ENCODE results near the gene IL1RAPL1. TPM values are rescaled to one million over a fixed set of nuclear protein-coding genes. Genes with fewer than 3 reads are reported as not detected.

The IL1RAPL1 gene
- total and polyA plus RNA-seq, 9 of the 15 experiments (the other 6 are each of a cell fraction or from before 2014, with no cell fraction given): 0.04 to 0.07 (median 0.04) TPM; not detected in 6

DNA sequence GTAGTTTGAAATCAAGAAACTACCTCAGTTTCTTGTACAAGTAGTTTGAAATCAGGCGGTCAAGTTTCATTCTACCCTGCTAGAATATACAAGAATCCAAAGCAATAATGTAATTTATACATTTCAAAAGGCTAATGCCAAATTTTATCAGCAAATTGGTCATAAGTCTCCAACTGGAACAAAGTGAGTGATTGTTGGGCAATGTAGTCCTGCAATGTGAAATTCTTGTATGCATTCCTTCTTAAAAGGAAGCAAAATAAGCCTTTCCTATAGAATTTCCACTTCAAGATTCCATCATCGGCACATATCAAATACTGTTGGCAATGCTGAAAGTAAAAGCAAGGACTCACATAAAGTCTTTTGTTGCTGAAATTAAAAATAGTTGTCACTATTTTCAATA, 334.9 kb downstream of the IL1RAPL1 start:
- no peaks in the 10 kb centered on the region for H3K9me3 ChIP-seq (replicated peaks; ENCODE audit: control insufficient read depth, insufficient read depth, low read depth, low read length)
- no peaks in the 10 kb centered on the region for H3K36me3 ChIP-seq (ENCODE audit: control insufficient read depth, insufficient read depth, low read length)
- H3K27ac ChIP-seq (ENCODE audit: extremely low read depth, low read depth, low read length): no peak overlapping the region
- WGBS (ENCODE audit: insufficient coverage, low coverage, missing lambda C conversion rate): 8% methylated on average over 2 of the region's 2 CpGs
- ATAC-seq: no peak
- no peak overlapping the region for H3K4me3 ChIP-seq
- no peak for FAIRE-seq
- ChIA-PET POLR2A (no interaction called here), CTCF (ENCODE audit: low intra/inter-chr PET ratio) (no interaction called here)
- DNase-seq (ENCODE audit: extremely low read depth in 1 of 4, low spot score in 3 of 4): no peak
- H4K20me1 ChIP-seq (replicated peaks; ENCODE audit: control insufficient read depth, insufficient read depth, low read length): no peaks in the 10 kb centered on the region
- no peaks in the 10 kb centered on the region for H3K79me2 ChIP-seq (ENCODE audit: control insufficient read depth, insufficient read depth, low read length)
- no peak overlapping the region for H3K9ac ChIP-seq (ENCODE audit: insufficient read depth in 1 of 2, low read depth in 2 of 2, low read length in 2 of 2)
- H3K4me1 ChIP-seq (replicated peaks in 1 of 2; ENCODE audit: control insufficient read depth in 2 of 2, insufficient read depth in 2 of 2, low read length in 2 of 2): no peaks in the 10 kb centered on the region
- no TSS peak for BruUV-seq (replicated peaks)
- intact Hi-C loops (cut with micrococcal nuclease) (no loop called here), in situ Hi-C loops (cut with MboI) (no loop called here)
- H3K9me1 ChIP-seq (ENCODE audit: control insufficient read depth, insufficient read depth, low read length): no peaks in the 10 kb centered on the region
- H3K27me3 ChIP-seq (ENCODE audit: control insufficient read depth in 2 of 2, insufficient read depth in 2 of 2, low read length in 2 of 2): no peaks in the 10 kb centered on the region
- no peak overlapping the region for H2AFZ ChIP-seq (ENCODE audit: low read depth, low read length)
- no peak for TF ChIP-seq NFIX (CRISPR knock-in tag; IDR thresholded peaks at IDR 0.05; ENCODE audit: low read depth)
- no peak for TF ChIP-seq ZEB2 (IDR thresholded peaks at IDR 0.05)
- TF ChIP-seq STAT5B (CRISPR knock-in tag; IDR thresholded peaks at IDR 0.05): no peak
- H3K4me2 ChIP-seq (ENCODE audit: insufficient read depth, low read length): no peak overlapping the region

GRCh38 chrX:28946846-28947245, 359.6 kb downstream of the IL1RAPL1 start:
- ChIA-PET POLR2A (no interaction called here), CTCF (ENCODE audit: low intra/inter-chr PET ratio) (no interaction called here)
- H3K79me2 ChIP-seq (ENCODE audit: control insufficient read depth, insufficient read depth, low read length): no peaks in the 10 kb centered on the region
- no peaks in the 10 kb centered on the region for H3K36me3 ChIP-seq (ENCODE audit: control insufficient read depth, insufficient read depth, low read length)
- no peak overlapping the region for H3K27ac ChIP-seq (ENCODE audit: extremely low read depth, low read depth, low read length)
- no peak overlapping the region for H3K9ac ChIP-seq (ENCODE audit: insufficient read depth in 1 of 2, low read depth in 2 of 2, low read length in 2 of 2)
- H3K27me3 ChIP-seq (ENCODE audit: control insufficient read depth in 2 of 2, insufficient read depth in 2 of 2, low read length in 2 of 2): no peaks in the 10 kb centered on the region
- no peak overlapping the region for H3K4me3 ChIP-seq
- 0% methylated on average over 3 of the region's 3 CpGs for WGBS (ENCODE audit: insufficient coverage, low coverage, missing lambda C conversion rate)
- no peak for FAIRE-seq
- intact Hi-C loops (cut with micrococcal nuclease): no loop called here
- TF ChIP-seq ZNF239 (CRISPR knock-in tag; IDR thresholded peaks at IDR 0.05) (no peak), ZNF217 (CRISPR knock-in tag; IDR thresholded peaks at IDR 0.05) (no peak), HDAC6 (IDR thresholded peaks at IDR 0.05; ENCODE audit: low read depth, low read length) (no peak), RCOR1 (IDR thresholded peaks at IDR 0.05; ENCODE audit: borderline replicate concordance in 1 of 2, low read depth in 2 of 2, low read length in 2 of 2) (no peak), RBM34 (IDR thresholded peaks at IDR 0.05; ENCODE audit: borderline replicate concordance, insufficient read depth, low read length) (no peak), ZC3H4 (CRISPR knock-in tag; IDR thresholded peaks at IDR 0.05; ENCODE audit: borderline replicate concordance) (no peak), TSC22D4 (tag; IDR thresholded peaks at IDR 0.05) (no peak), RAD51 (IDR thresholded peaks at IDR 0.05; ENCODE audit: borderline replicate concordance, low read depth) (no peak), ZNF79 (CRISPR knock-in tag; IDR thresholded peaks at IDR 0.05; ENCODE audit: low read depth) (no peak), BRF2 (IDR thresholded peaks at IDR 0.05; ENCODE audit: borderline replicate concordance, insufficient read depth, insufficient read length) (no peak)
- TF ChIP-seq, protein P1, sequence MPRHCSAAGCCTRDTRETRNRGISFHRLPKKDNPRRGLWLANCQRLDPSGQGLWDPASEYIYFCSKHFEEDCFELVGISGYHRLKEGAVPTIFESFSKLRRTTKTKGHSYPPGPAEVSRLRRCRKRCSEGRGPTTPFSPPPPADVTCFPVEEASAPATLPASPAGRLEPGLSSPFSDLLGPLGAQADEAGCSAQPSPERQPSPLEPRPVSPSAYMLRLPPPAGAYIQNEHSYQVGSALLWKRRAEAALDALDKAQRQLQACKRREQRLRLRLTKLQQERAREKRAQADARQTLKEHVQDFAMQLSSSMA (CRISPR knock-in tag; IDR thresholded peaks at IDR 0.05): no peak
- TF ChIP-seq, protein P2, sequence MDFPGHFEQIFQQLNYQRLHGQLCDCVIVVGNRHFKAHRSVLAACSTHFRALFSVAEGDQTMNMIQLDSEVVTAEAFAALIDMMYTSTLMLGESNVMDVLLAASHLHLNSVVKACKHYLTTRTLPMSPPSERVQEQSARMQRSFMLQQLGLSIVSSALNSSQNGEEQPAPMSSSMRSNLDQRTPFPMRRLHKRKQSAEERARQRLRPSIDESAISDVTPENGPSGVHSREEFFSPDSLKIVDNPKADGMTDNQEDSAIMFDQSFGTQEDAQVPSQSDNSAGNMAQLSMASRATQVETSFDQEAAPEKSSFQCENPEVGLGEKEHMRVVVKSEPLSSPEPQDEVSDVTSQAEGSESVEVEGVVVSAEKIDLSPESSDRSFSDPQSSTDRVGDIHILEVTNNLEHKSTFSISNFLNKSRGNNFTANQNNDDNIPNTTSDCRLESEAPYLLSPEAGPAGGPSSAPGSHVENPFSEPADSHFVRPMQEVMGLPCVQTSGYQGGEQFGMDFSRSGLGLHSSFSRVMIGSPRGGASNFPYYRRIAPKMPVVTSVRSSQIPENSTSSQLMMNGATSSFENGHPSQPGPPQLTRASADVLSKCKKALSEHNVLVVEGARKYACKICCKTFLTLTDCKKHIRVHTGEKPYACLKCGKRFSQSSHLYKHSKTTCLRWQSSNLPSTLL (IDR thresholded peaks at IDR 0.05): no peak
- H4K20me1 ChIP-seq (replicated peaks; ENCODE audit: control insufficient read depth, insufficient read depth, low read length): no peaks in the 10 kb centered on the region
- H3K9me3 ChIP-seq (replicated peaks; ENCODE audit: control insufficient read depth, insufficient read depth, low read depth, low read length): no peaks in the 10 kb centered on the region
- no peaks in the 10 kb centered on the region for H3K4me1 ChIP-seq (replicated peaks in 1 of 2; ENCODE audit: control insufficient read depth in 2 of 2, insufficient read depth in 2 of 2, low read length in 2 of 2)
- ATAC-seq: no peak
- DNase-seq (ENCODE audit: extremely low read depth in 1 of 4, low spot score in 3 of 4): no peak
- BruUV-seq (replicated peaks): no TSS peak
- no peak overlapping the region for H3K4me2 ChIP-seq (ENCODE audit: insufficient read depth, low read length)
- H3K9me1 ChIP-seq (ENCODE audit: control insufficient read depth, insufficient read depth, low read length): no peaks in the 10 kb centered on the region
- in situ Hi-C loops (cut with MboI): no loop called here
- H2AFZ ChIP-seq (ENCODE audit: low read depth, low read length): no peak overlapping the region

All from K562 (cell line).